Sciatic nerve (tissue), 2 donors: Measurements from ENCODE around the gene MXD1. TPM values are rescaled to one million over a fixed set of nuclear protein-coding genes. Genes with fewer than 3 reads are reported as not detected.
A peak's percentile ranks its signal among the peaks of the same experiment; 100 is the strongest.
"Not testable (repeated sequence)": the region's sequence is repeated elsewhere in the genome, so short reads cannot be mapped to it uniquely, and the experiment has no call there.

Experiments
- ATAC-seq: fragments of 200-7000 bp; cut with Tn5 transposase; one replicate; pipeline ENCODE4 v1.9.1; 2020; ENCODE audit warnings: mild to moderate bottlenecking, moderate library complexity
- DNase-seq: peaks from one replicate; pipeline ENCODE4 v3.0.0-alpha.2; 2020; ENCODE audit warnings: low spot score
- intact Hi-C: fragments of 100-400 bp; cut with DNase I; formaldehyde crosslinking; loops from one replicate; pipeline ENCODE4 v1.14.2; 2022
- total RNA-seq: library from RNA; stranded (reverse); fragmentation: NEBNext Ultra II Directional; extraction: Animal tissue kit (Norgen Biotek cat#: 25700); gene quantifications from one replicate; pipeline ENCODE4 v1.2.1, GENCODE V29; 2021
- donor health status: DM: no; HTN: no; CAD: no.
- donor health status: DM: no; HTN: no; CAD: no.

Gene MXD1, protein sequence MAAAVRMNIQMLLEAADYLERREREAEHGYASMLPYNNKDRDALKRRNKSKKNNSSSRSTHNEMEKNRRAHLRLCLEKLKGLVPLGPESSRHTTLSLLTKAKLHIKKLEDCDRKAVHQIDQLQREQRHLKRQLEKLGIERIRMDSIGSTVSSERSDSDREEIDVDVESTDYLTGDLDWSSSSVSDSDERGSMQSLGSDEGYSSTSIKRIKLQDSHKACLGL
- 25.3 TPM for total RNA-seq

DNA sequence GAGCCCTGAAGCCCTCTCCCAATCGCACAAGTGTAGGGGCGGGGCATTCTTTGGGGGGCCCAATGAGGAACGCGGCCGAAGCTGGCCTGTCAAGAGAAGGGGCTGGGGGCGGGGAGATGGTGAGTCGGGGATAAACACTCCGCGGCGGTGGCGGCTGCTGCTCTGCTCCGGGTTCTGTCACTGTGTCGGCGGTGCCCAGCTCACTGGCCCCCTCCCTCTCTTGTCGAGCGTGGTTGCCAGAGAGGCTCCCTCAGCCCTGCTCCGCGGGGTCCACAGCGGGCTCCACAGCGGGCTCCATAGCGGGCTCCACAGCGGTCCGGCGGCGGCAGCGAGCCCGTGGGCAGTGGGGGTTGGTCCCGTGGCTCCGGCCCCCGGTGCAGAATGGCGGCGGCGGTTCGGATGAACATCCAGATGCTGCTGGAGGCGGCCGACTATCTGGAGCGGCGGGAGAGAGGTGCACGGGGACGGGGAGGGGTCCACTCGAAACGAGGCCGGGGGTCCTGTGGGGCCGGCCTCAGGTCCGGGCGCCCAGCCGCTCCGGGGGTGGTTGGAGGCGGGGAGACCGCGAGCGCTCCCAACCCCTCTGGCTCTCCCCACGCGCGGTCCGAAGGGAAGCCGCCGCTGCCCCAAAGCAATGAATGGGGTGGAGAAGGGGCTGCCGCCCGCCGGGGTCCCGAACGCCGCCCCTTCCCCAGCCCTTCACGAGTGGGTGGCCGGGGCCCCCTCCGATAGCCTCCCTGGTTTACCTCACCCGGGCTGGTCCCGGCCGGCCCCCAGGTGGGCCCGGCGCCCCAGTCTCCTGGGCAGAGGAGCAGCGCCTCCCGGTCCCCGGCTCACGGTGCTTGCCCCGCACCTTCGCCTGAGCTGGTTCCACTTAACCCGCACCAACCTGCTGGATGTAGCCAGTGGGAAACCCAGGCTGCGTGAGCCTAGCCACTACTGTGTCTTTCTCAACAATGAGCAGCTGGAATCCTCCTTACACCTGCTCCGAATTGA is at the start of gene MXD1:
Gene MXD1 (plus strand): TSS at position 160 of the 996 bp plus-strand sequence. CDS start 222 bp downstream, at position 382.
- DNase-seq = peak; percentile 100
- ATAC-seq = no peak

DNA sequence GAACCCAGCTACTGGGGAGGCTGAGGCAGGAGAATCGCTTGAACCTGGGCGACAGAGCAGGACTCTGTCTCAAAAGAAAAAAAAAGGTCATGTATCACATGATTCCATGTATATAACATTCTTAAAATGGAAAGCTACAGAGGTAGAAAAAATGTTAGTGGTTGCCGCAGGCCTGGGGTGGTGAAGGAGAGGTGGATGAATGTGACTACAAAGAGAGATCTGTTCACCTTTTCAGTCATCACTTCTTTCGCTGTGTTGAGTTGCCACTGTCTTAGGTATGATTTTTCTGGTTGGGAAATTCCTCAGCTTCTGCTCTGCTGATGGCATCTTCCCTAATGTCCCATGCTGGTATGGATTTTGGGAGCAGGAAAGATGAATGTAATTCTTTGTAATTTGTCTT is 26.5 kb upstream of the MXD1 start:
- no peak for ATAC-seq
- intact Hi-C loops = no loop called here
- no peak for DNase-seq

More for the DNA sequence above, at the start of gene MXD1:
- intact Hi-C loops = loop anchor here (5.0 to 10.0 kb wide), 2 partner anchors 160 to 227 kb away; no protein-coding TSS in a partner anchor

DNA sequence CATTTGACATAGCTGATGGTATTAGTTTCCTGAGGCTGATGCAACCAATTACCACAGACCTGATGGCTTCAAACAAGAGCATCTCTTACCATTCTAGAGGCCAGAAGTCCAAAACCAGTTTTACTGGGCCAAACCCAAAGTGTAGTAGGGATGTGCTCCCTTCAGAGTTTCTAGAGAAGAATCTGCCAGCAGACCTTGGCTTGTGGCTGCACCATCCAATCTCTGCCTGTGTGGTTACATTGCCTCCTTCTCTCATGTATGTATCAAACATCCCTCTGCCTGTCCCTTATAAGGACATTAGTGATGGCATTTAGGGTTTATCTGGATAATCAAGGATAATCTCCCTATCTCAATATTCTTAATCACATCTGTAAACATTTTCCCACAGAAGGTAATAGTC is 25.6 kb upstream of the MXD1 start:
- ATAC-seq (no peak), DNase-seq (no peak)
- intact Hi-C loops = no loop called here

DNA sequence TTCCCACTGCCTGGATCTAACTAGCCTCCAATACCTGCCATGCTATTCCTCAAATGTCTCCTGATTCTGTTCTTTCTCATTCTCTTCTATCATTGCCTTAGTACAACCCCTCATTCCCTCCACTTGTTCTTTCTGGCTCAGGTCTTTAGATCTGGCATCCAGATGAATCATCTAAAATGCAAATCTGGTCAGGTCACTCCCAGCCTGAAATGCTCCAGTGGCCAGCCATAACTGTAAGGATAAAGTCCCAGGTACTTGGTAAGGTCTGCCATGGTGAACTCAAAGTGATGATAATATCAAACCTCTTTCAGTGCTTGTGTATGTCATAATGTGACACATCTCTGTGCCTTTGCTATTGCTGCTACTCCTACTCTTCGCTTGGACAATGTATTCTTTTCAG is 24.0 kb upstream of the MXD1 start:
- DNase-seq = no peak
- intact Hi-C loops = no loop called here
- no peak for ATAC-seq

DNA sequence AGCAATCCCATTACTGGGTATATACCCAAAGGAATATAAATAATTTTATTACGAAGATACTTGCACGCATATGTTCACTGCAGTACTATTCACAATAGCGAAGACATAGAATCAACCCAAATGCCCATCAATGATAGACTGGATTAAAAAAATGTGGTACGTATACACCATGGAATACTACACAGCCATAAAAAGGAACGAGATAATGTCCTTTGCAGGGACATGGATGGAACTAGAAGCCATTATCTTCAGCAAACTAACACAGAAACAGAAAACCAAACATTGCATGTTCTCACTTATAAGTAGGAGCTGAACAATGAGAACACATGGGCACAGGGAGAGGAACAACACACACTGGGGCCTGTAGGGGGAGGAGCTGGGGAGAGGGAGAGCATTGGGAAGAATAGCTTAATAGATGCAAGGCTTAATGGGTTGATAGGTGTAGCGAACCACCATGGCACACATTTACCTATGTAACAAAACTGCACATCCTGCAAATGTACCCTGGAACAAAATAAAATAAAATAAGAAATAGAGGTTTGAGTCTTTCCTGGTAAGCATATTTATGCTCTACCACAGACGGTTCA is 22.0 kb upstream of the MXD1 start:
- ATAC-seq, intact Hi-C loops, DNase-seq: not testable (repeated sequence)

DNA sequence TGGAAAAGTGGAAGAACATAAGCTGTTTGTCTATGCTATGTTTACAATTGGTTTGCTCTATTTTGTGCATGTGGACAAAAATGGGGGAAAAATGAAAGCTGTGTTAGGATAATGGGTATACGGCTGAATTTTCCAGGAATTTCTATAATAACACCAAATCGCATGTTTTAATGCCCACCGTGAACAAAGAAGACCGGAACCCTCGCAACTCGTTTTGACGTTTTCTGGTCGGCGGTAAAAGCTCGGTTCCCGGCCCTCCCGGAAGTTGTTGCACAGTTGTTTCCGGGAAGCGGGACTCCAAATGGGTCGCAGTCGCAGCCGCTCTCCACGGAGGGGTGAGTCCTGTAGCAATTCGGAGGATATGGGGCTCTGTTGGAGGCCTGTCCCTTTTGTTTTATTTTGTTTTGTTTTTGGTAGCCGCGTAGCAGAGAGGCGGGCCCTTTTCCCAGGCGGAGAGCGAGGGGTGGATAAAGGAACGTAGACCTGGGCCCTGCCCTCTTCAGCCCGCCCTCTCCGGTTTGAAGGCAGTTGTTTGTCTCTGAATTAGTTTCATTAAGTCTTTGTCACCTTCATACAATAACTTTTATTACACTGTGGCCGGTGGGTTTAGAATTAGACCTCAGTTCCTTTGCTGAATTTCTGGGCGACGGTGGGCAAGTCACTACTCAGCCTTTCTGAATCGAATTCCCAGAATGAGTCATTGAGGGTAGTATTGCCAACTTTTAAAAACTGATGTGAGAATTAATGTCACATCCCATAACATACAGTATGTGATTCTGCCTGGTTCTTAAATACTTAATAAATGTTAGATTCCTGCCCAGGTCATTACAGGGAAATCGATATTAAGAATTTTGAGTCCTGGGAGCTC is 21.0 kb upstream of the MXD1 start, which contains the start of gene SNRNP27:
Gene SNRNP27 (plus strand): TSS at position 273 of the 868 bp plus-strand sequence. CDS start 29 bp downstream, at position 302.
- intact Hi-C loops = no loop called here
- DNase-seq (peak; percentile 89), ATAC-seq (peak; percentile 96)

DNA sequence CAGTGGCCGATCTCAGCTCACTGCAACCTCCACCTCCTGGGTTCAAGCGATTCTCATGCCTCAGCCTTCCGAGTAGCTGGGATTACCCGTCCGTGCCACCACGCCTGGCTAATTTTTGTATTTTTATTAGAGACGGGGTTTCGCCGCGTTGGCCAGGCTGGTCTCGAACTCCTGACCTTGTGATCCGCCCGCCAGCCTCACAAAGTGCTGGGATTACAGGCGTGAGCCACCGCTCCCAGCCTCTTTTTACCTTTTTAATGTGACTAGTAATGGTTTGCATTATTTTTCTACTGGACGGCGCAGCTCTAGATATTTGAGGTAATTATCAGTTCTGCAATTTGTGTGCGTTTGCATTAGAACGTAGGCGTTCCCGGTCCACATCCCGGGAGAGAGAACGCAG is 20.2 kb upstream of the MXD1 start:
- intact Hi-C loops, ATAC-seq, DNase-seq: not testable (repeated sequence)

DNA sequence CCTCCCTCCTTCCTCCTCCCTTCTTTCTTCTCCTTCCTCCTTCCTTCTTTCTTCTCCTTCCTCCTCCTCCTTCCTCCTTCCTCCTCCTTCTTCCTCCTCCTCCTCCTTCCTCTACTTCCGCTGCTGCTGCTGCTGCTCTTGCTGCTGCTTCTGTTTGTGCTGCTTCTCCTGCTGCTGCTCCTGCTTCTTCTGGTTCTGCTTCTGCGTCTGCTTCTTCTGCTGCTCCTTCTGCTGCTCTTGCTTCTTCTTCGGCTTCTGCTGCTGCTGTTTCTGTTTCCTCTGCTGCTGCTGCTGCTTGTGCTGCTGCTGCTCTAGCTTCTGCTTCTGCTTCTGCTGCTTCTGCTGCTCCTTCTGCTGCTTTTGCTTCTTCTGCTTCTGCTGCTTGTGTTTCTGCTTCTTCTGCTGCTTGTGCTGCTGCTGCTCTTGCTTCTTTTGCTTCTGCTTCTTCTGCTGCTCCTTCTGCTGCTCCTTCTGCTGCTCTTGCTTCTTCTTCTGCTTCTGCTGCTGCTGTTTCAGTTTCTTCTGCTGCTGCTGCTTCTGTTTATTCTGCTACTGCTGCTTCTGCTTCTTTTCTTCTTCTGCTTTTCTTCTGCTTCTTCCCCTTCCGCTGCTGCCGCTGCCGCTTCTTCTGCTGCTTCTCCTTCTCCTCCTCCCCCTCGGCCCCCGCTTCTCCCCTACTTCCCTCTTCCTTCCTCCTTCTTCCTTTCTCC is 12.5 kb upstream of the MXD1 start:
- ATAC-seq (no peak), DNase-seq (no peak)
- intact Hi-C loops = no loop called here

DNA sequence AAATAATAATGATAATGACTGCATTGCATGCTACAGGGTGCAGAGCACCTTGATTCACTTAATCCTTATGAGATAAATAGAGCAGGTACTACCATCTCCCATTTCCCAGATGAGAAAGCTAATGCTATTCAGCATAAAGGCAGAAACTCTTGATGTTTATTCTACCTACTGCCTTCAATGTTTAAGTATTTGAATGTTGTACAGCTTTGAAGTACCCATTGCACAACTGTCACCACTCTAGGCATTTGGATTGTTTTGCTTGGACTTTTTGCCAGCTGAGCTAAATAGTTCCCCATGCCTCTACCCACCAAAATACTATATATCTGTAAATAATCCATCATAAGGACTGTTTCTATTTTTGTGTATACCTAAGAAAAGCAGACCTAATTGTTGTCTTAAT is 7.7 kb upstream of the MXD1 start:
- intact Hi-C loops = no loop called here
- DNase-seq (no peak), ATAC-seq (no peak)

DNA sequence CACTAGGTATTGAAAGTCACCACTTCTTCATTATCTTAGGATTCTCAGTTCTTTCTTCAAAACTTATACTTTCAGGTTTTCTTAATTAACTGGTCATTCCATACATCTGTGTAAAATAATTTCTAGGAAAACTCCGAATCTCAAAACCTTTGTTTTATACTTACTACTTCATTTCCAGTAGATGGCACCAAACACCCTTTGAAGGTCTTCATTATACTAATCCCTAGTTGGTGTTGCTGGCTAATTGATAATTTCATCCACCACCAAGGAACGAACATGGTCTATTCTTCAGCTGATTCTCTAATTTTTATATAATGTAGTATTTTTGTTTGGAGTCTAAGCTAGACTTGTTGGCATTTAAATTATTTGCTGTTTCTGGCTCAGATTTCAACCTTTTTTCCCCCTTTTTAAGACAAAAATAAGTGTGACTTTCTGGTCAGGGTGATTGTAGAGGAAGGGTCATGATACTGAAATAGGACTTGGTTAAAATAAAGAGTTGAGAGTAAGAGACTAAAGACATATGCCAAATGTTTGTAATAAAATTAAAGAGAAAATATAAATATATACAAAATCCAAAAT is 2.8 kb upstream of the MXD1 start:
- DNase-seq (no peak), ATAC-seq (no peak)
- intact Hi-C loops = loop anchor here (5.0 to 10.0 kb wide), 2 partner anchors 163 to 230 kb away; no protein-coding TSS in a partner anchor

DNA sequence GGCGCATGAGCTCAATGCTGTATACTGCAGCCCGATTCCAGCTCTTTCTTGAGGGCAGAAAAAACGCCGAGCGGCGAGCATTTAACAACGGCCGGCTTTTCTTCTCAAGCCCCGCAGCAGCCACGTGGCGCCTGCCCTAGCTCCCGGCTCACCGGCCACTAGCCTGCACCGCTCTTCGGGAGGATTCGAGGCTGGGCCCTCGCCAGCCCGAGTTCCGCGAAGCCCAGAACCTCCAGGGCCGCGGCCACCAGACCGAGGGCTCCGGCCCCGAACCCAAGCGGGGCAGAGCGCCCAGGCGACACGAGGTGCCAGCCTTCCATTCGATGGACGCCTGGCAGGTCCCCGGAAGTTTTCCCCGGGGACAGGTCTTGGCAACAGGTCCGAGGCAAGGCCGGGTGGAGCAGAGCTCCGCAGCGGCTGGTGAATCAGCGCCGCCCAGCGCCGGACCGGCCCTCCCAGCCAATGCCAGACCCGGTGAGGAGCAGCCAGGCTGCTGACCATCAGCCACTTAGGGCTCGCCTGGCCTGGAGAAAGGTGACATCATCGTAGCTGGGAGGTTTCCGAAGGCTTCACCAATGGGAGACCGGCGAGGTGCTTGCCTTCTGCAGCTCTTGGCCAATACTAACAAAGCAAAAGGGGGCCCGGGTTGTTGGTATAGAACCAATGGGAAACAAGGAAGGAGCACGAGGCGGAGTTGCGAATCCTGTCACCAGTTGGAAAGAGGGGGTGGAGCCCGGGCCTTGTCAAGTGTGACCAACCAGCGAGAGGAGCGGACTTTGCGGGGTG is 552 bp upstream of the MXD1 start:
- intact Hi-C loops = loop anchor here (5.0 to 10.0 kb wide), 2 partner anchors 160 to 228 kb away; no protein-coding TSS in a partner anchor
- ATAC-seq = peak; percentile 97
- DNase-seq = no peak

DNA sequence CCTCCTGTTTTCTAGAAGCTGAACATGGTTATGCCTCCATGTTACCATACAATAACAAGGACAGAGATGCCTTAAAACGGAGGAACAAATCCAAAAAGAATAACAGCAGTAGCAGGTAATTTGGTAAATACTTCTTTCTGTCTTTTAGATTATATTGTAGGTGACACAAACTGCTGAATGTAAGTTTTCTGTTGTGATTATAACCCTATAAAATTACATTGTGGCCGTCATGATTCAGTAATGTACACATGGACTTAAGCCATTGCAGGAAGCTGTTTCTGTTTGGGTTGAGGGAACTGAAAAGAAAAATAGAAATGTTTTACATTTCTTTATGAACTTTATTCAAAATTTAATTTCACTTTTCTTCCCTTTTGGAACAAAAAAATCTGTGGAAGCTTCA is 1.2 kb downstream of the MXD1 start:
- intact Hi-C loops = loop anchor here (10.0 kb wide), 1 partner anchor 159 kb away; no protein-coding TSS in a partner anchor
- no peak for ATAC-seq
- no peak for DNase-seq

DNA sequence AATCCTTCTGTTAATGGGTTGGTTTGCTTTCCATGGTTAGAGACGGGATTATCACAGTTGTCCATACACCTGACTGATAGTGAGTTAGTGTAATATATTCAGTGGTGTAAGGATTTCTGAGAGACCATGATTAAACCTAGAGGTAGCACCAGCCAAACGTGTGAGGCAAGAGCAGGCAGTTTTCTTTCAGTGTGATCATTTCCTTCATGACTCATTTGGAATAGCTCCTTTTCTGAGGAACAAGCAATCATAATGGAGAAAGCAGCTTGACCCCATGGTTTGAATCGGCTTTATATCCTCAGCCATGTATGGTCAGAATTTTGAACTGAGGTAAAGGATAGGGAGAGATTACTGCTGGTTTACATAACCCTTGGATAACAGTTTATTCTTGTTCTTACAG is 2.9 kb downstream of the MXD1 start:
- ATAC-seq = no peak

DNA sequence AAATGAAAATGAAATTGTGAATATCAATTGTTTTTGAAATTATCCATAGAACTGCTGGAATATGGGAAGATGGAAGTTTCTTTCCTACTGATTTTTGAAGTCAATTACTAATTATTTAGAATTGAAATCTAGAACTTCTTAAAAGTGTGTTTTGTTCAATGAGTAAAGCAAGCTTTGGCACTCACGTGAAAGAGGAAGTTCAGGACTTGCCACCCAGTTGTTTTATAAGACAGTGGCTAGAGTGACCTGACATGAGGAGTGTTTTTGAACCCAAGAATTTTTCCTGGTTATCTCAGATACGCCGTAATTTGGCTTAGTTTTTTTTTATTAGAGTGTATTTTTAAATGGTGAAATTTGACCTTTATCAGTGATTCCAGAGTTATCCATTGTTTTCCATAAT is 3.5 kb downstream of the MXD1 start:
- ATAC-seq = no peak
- intact Hi-C loops = loop anchor here (10.0 kb wide), 1 partner anchor 156 kb away; no protein-coding TSS in a partner anchor

More for the DNA sequence above, 2.9 kb downstream of the MXD1 start:
- intact Hi-C loops = loop anchor here (10.0 kb wide), 1 partner anchor 157 kb away; no protein-coding TSS in a partner anchor
- no peak for DNase-seq

DNA sequence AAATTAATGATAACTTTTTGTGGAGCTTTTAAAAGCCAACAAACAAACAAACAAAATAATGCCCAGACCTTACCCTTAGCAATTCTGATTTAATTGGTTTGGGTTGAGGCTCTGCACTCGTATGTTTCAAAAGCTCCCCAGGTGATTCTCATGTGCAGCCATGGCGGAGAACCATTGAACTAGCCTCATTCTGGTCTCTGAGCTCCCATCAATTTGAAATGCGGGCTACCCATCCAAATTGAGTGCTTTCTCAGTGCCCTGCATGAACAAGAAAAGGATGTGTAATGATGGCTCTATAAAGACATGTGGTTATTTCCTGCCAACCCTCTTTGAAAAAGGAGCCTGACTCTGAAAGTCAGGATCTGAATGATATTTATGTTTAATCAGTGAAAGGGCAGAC is 8.2 kb downstream of the MXD1 start:
- ATAC-seq (no peak), DNase-seq (no peak)
- intact Hi-C loops = no loop called here

More for the DNA sequence above, 3.5 kb downstream of the MXD1 start:
- no peak for DNase-seq

DNA sequence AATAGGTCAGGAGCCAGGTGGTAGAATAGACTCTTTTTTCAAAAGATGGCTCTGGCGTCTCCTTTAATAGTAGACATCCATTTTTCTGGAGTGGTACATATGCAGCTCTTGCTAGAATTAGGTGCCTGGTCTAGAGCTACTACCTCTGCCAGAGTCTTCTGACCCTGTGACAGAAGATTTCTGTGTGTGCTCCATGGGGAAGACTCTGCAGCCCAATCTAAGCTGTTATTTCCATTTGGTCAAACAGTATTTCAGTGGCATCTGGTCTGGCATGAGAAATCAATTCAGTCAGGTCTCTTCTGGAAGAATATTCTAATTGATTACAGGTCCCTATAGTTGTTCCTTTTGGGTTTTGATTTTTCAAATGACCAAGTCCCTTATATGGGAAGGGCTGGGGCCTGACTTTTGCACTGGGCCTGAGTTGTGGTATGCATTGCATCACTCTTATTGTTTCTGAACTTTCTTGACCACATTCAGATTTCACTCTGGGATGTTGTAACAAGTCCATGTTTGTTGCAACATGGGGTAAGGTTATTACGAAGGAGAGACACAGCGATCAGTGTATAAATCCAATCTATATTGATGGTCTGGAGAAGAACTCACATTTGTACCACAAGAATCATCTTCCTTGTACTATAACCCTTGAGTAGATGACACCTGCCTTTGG is 12.1 kb downstream of the MXD1 start:
- ATAC-seq (peak; percentile 58), DNase-seq (no peak)
- intact Hi-C loops = no loop called here
